Measurements from ENCODE around the gene RENBP.

Gene RENBP

GRCh38 chrX:153885968-153886903 lies 58.2 kb downstream of the RENBP start, which contains the start of gene L1CAM:
TSS of gene L1CAM (minus strand) at chrX:153886173. CDS start at chrX:153875836, 10,337 bp downstream.
- DNase-seq = peak in 1 of 4 experiments; percentile 8

Data from activated CD4-positive, CD25-positive, alpha-beta regulatory T cell (primary cell).